HepG2 (cell line): Measurements from ENCODE around the gene PROM2. TPM values are rescaled to one million over a fixed set of nuclear protein-coding genes. Genes with fewer than 3 reads are reported as not detected.

Source experiments
- ATAC-seq: fragments of 200-7000 bp; cut with Tn5 transposase; 3 replicates; pipeline ENCODE4 v1.9.1; 2020; ENCODE audit warnings: mild to moderate bottlenecking, moderate library complexity
- BruUV-seq: library from RNA; stranded (reverse); fragments of 400-500 nt; replicated peaks from 2 replicates; lab custom pipeline; 2021; lab: Mats Ljungman, UMichigan
- CTCF ChIA-PET: fragments of 300-600 bp; formaldehyde crosslinking; extraction: SDS; loops from one replicate; lab custom pipeline; 2021; ENCODE audit warnings: low total read pairs, inconsistent platforms, low intra/inter-chr PET ratio; lab: Yijun Ruan, JAX
- POLR2A ChIA-PET: fragments of 350-600 bp; sonication (Branson Sonifier 250); formaldehyde crosslinking; loops from one replicate; lab custom pipeline; 2020; ENCODE audit warnings: antibody characterized with exemption, inconsistent platforms; lab: Yijun Ruan, JAX
- DNase-seq: peaks from one replicate; pipeline ENCODE4 v3.0.0-alpha.2; 2015; ENCODE audit warnings: low spot score
- FAIRE-seq: peaks from 3 replicates; lab custom pipeline; 2011; peaks lifted over from hg19 to GRCh38; lab: Jason Lieb, UNC
- H2AFZ ChIP-seq: one replicate; pipeline ENCODE4 v1.6.1; 2011; ENCODE audit warnings: low read length, inconsistent platforms
- H3K27ac ChIP-seq: fragments of 300-600 bp; 3 replicates; pipeline ENCODE4 v1.8.0; 2011; ENCODE audit warnings: mixed run types, mild to moderate bottlenecking, mixed read lengths, low read length, inconsistent platforms; ENCODE audit not compliant: insufficient read depth; ENCODE audit errors: extremely low read length
- H3K27me3 ChIP-seq, 2 experiments: fragments of 200-600 bp in 1 of 2; 2 replicates in 1 of 2; 3 replicates in 1 of 2; pipeline versions ENCODE4 v1.6.0 to v1.8.0; 2011; ENCODE audit warnings: low read length in 2 of 2, mild to moderate bottlenecking in 2 of 2, moderate library complexity in 2 of 2, inconsistent platforms in 1 of 2; ENCODE audit not compliant: insufficient read depth in 2 of 2, control insufficient read depth in 1 of 2
- H3K36me3 ChIP-seq, 2 experiments: fragments of 200-600 bp in 1 of 2; replicated peaks in 1 of 2; 2 replicates in 1 of 2; 3 replicates in 1 of 2; pipeline versions ENCODE4 v1.5.1 to v1.8.0; 2011; ENCODE audit warnings: low read length in 2 of 2, inconsistent platforms in 1 of 2; ENCODE audit not compliant: insufficient read depth in 2 of 2, control insufficient read depth in 1 of 2
- H3K4me1 ChIP-seq: 2 replicates; pipeline ENCODE4 v1.5.1; 2012; ENCODE audit warnings: low read length, inconsistent platforms; ENCODE audit not compliant: insufficient read depth
- H3K4me2 ChIP-seq: 2 replicates; pipeline ENCODE4 v1.6.0; 2011; ENCODE audit warnings: low read depth, low read length, inconsistent platforms
- H3K4me3 ChIP-seq, 3 experiments: fragments of 200-600 bp in 1 of 3; sonication (generic), shearing (Covaris generic) in 1 of 3; replicated peaks in 1 of 3; 2 replicates each; pipeline ENCODE4 v1.5.1; 2011 to 2016; ENCODE audit warnings: low read length in 3 of 3, inconsistent platforms in 2 of 3, low read depth in 2 of 3, mild to moderate bottlenecking in 2 of 3, control low read depth in 1 of 3, mixed read lengths in 1 of 3; ENCODE audit not compliant: insufficient read depth in 1 of 3
- H3K79me2 ChIP-seq: one replicate; pipeline ENCODE4 v1.6.1; 2011; ENCODE audit warnings: low read length, inconsistent platforms; ENCODE audit not compliant: insufficient read depth
- H3K9ac ChIP-seq: 2 replicates; pipeline ENCODE4 v1.6.0; 2011; ENCODE audit warnings: mild to moderate bottlenecking, low read depth, low read length, inconsistent platforms; ENCODE audit not compliant: insufficient read depth
- H3K9me3 ChIP-seq: 2 replicates; pipeline ENCODE4 v1.5.1; 2012; ENCODE audit warnings: mild to moderate bottlenecking, low read length
- H4K20me1 ChIP-seq: 2 replicates; pipeline ENCODE4 v1.6.0; 2011; ENCODE audit warnings: inconsistent platforms, mild to moderate bottlenecking, low read length, moderate library complexity; ENCODE audit not compliant: insufficient read depth
- CERS6 ChIP-seq: sonication (generic); formaldehyde crosslinking; IDR thresholded peaks from 2 replicates; pipeline ENCODE4 v1.5.0; 2020; ENCODE audit warnings: missing genetic modification reagents
- DMTF1 ChIP-seq: sonication (generic); formaldehyde crosslinking; IDR thresholded peaks from 2 replicates; pipeline ENCODE4 v1.4.0; 2020; ENCODE audit warnings: mild to moderate bottlenecking, missing genetic modification reagents
- HES4 ChIP-seq: sonication (generic); formaldehyde crosslinking; IDR thresholded peaks from 2 replicates; pipeline ENCODE4 v1.9.0; 2021; ENCODE audit warnings: mild to moderate bottlenecking, missing genetic modification reagents, borderline replicate concordance
- IRF9 ChIP-seq: sonication (generic); formaldehyde crosslinking; IDR thresholded peaks from 2 replicates; pipeline ENCODE4 v1.8.0; 2022; ENCODE audit warnings: missing genetic modification reagents, mild to moderate bottlenecking, borderline replicate concordance
- SP5 ChIP-seq: IDR thresholded peaks from 2 replicates; pipeline ENCODE4 v1.6.1; 2016; ENCODE audit warnings: low read depth, borderline replicate concordance
- ZEB1 ChIP-seq: IDR thresholded peaks from 2 replicates; pipeline ENCODE4 v1.6.1; 2012; ENCODE audit warnings: mild to moderate bottlenecking, low read depth, inconsistent platforms; ENCODE audit not compliant: insufficient replicate concordance
- ZNF556 ChIP-seq: sonication (generic); formaldehyde crosslinking; IDR thresholded peaks from 2 replicates; pipeline ENCODE4 v1.4.0; 2020; ENCODE audit warnings: mild to moderate bottlenecking, missing genetic modification reagents, borderline replicate concordance
- WGBS: methylation state at CpG from one replicate; pipeline ENCODE4 v1.1.6; 2017; ENCODE audit warnings: low lambda C conversion rate; 5-methylcytosine and 5-hydroxymethylcytosine counted together
- in situ Hi-C: cut with HindIII; loops from 2 replicates; pipeline ENCODE4 v1.10.0; 2017; ENCODE audit warnings: low pct_unique_long_range_greater_than_20kb; ENCODE audit not compliant: extremely low pct_ligation_motif_present
- intact Hi-C: fragments of 100-400 bp; cut with micrococcal nuclease; formaldehyde crosslinking; loops from one replicate; pipeline ENCODE4 v1.10.0; 2022; ENCODE audit not compliant: unreplicated experiment
- polyA plus RNA-seq, 8 experiments: library from polyadenylated mRNA; depleted of rRNA in 3 of 8; stranded (reverse) in 7 of 8; unstranded in 1 of 8; fragments of >200 nt; fragmentation: Illumina TruSeq in 4 of 8; extraction: Trizol in 4 of 8; gene quantifications; 2 replicates each; pipeline versions ENCODE4 v1.2.1 to v1.2.3, GENCODE V29; 2011 to 2016; ENCODE audit warnings: low read depth in 4 of 8, missing spikeins in 1 of 8, mixed read lengths in 1 of 8; ENCODE audit not compliant: insufficient read depth in 1 of 8
- total RNA-seq, 5 experiments: library from RNA; depleted of rRNA; stranded (reverse); fragments of >200 nt; fragmentation: Illumina TruSeq; extraction: Trizol; gene quantifications; 2 replicates each; pipeline ENCODE4 v1.2.3, GENCODE V29; 2016; ENCODE audit warnings: low read depth in 1 of 5

Gene PROM2
- total and polyA plus RNA-seq, 2 of the 13 experiments (the other 11 are each of a cell fraction or from before 2014, with no cell fraction given): not detected

GRCh38 chr2:95271381-95271971 lies 2.8 kb upstream of the PROM2 start:
- no peaks in the 10 kb centered on the region for H3K79me2 ChIP-seq
- DNase-seq (no peak), FAIRE-seq (no peak), ATAC-seq (no peak)
- peaks cover 18 to 42% of the 10 kb centered on the region in 2 experiments; a peak in 3 of 5 replicates for H3K27me3 ChIP-seq
- H3K4me2 ChIP-seq: no peak overlapping the region
- H2AFZ ChIP-seq: no peak overlapping the region
- no peaks in the 10 kb centered on the region for H3K9me3 ChIP-seq
- no peak overlapping the region for H3K9ac ChIP-seq
- no peaks in the 10 kb centered on the region for H3K36me3 ChIP-seq
- H3K4me3 ChIP-seq: no peak overlapping the region
- no peak overlapping the region for H3K27ac ChIP-seq
- ChIA-PET CTCF (no interaction called here), POLR2A (no interaction called here)
- TF ChIP-seq IRF9 (CRISPR knock-in tag) (no peak), CERS6 (no peak)
- no peaks in the 10 kb centered on the region for H4K20me1 ChIP-seq
- intact Hi-C loops (no loop called here), in situ Hi-C loops (no loop called here)
- WGBS: 31% methylated on average over 6 of the region's 6 CpGs
- BruUV-seq: no TSS peak
- H3K4me1 ChIP-seq: no peaks in the 10 kb centered on the region

GRCh38 chr2:95272299-95272751 lies 1.9 kb upstream of the PROM2 start:
- intact Hi-C loops: no loop called here
- Histone ChIP-seq H3K9ac (no peak overlapping the region), H3K36me3 (no peaks in the 10 kb centered on the region), H3K4me1 (no peaks in the 10 kb centered on the region), H3K79me2 (no peaks in the 10 kb centered on the region), H3K4me2 (no peak overlapping the region), H2AFZ (no peak overlapping the region), H3K4me3 (no peak overlapping the region), H3K9me3 (no peaks in the 10 kb centered on the region), H4K20me1 (no peaks in the 10 kb centered on the region), H3K27ac (no peak overlapping the region), H3K27me3 (peaks cover 16 to 40% of the 10 kb centered on the region in 2 experiments; a peak in 3 of 5 replicates)
- TF ChIP-seq ZNF556 (no peak), HES4 (no peak), SP5 (CRISPR knock-in tag) (no peak), ZEB1 (no peak), DMTF1 (CRISPR knock-in tag) (no peak)
- WGBS: 37% methylated on average over 6 of the region's 6 CpGs
- ChIA-PET POLR2A (no interaction called here), CTCF (no interaction called here)
- no TSS peak for BruUV-seq
- DNase-seq (no peak), FAIRE-seq (no peak), ATAC-seq (no peak)
- in situ Hi-C loops: no loop called here
